Activated CD4-positive, alpha-beta T cell treated with anti-CD3 and anti-CD28 coated beads, Interleukin-2, Interleukin-4, amounts not matched to agents 100 ng/mL and 50 ng/mL, durations not matched to agents 16 hours and 8 hours (primary cell): ENCODE measurements around the gene MEX3D.
A peak's percentile ranks its signal among the peaks of the same experiment; 100 is the strongest.

Experiments used
- DNase-seq: peaks from one replicate; pipeline ENCODE4 v3.0.0-alpha.2; 2020; ENCODE audit warnings: low spot score

The MEX3D gene

DNA sequence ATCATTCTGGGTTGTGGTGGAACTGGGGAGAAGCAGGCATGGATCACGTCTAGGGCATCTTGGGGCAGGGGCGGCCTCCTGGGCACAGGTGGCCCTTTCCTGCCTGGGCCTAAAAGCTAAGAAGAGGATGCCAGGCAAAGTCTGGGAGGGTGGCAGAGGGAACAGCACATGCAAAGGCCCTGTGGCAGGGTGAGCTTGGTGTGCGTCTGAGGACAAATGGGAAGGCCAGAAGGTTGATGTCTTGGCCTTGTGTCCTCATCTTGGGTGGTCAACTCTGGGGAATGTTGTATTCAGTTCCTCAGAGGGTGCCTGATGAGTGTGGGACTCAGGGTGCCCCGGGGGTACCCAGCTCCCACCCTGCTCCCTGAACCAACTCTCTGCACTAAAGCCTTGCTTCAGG is 49.7 kb downstream of the MEX3D start:
- DNase-seq = no peak

DNA sequence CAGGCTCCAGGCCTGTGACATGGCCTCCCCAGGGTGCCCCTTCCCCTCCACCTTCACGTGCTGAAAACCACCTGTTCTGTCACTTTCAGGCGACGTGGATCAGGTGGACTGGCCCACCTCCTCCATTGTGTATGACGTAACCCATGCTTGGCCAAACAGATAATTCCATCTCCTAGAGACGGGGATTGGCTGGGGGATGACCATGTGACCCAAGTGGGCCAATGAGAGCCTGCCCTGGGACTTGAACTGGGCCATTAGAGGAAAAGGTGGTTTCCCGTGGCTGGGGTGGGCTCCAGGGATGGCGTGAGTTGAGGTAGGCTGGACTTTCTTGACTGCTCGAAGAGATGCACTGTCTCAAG is 51.8 kb downstream of the MEX3D start:
- no peak for DNase-seq

DNA sequence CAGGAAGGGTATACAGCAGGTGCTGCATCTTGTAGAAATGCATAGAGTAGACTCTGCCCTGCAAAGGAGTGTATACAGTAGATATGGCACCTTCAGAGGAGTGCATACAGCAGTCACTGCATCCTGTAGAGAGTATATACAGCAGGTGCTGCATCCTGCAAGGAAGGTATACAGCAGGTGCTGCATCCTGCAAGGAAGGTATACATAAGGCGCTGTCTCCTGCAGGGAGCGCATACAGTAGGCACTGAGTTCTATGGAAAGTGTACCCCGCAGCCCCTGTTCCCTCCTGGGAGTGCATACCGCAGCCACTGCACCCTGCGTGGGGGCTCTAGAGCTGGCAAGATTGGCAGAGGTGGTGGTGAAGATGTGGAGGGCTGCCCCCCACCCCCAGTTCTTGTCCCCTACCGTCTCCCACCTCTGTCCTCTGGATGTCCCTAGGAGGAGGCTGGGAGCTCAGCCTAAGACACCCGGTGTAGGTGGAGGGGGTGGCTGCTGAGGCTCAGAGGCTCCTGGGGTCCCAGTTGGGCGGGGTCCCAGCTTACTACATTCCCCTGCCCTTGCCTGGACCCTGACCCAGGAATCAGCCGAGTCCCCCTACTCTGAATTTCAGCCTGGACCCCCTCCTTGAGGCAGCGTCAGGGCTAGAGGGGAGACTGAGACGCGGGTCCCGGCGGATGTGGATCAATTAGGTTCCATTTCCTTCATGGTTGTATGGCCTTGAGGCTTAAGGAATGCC is 53.0 kb downstream of the MEX3D start:
- DNase-seq = no peak

DNA sequence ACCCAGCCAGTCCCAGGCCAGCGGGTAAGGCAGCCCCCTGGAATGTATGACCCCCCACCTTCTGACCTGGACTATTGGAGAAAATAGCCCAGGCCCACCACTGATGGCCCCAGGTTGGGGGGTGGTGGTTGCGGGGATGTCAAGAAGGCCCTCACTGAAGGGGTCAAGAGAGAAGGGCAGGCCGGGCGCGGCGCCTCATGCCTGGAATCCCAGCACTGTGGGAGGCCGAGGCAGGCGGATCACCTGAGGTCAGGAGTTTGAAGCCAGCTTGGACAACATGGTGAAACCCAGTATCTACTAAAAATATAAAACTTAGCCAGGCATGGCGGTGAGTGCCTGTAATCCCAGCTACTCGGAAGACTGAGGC is 53.8 kb downstream of the MEX3D start:
- DNase-seq = no peak

- peak; percentile 76 for DNase-seq
Observed at GRCh38 chr19:1513499-1514294, 54.4 kb downstream of the MEX3D start.

DNA sequence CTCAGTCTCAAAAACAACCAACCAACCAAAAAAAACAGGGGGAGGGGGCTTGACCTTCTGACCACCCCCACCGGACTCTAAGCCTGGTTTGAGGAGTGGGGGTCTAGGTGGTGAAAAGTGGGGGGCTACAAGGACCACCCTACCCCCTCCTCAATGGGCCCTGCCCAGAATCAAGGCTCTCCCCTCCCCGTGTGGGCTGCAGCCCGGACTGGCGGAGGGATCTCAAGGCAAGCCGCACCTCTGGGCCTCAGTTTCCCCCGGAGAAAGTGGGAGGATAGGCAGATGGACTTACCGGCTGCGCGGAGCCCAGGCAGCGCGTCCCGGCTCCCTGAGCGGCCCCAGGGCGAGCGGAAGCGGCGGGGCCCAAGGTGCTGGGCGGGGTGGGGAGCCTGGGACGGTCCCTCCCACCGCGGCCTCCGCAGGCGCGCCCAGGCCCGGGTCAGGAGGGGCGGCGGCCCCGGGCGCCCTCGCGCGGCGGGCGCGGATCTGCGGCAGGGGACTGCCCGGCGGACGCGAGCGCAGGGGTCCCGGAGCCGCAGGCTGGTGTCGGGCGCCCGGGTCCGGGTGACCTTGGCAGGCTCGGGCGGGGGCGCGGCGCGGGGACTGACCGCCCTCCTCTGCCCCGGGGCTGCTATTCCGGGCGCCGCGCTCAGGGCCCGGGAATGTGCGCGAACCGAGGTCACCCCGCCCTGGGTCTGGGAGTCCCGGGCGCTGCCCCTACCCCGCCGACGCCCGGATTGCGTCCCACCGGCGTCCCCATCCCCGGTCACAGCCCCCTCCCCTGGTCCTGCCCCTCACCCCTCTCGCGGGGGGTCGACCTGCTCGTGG is 55.2 kb downstream of the MEX3D start, which contains the start of gene ADAMTSL5:
TSS of gene ADAMTSL5 (minus strand) at position 349 of the 828 bp plus-strand sequence. CDS start 2,076 bp downstream, outside the sequence.
- DNase-seq = peak; percentile 70

DNA sequence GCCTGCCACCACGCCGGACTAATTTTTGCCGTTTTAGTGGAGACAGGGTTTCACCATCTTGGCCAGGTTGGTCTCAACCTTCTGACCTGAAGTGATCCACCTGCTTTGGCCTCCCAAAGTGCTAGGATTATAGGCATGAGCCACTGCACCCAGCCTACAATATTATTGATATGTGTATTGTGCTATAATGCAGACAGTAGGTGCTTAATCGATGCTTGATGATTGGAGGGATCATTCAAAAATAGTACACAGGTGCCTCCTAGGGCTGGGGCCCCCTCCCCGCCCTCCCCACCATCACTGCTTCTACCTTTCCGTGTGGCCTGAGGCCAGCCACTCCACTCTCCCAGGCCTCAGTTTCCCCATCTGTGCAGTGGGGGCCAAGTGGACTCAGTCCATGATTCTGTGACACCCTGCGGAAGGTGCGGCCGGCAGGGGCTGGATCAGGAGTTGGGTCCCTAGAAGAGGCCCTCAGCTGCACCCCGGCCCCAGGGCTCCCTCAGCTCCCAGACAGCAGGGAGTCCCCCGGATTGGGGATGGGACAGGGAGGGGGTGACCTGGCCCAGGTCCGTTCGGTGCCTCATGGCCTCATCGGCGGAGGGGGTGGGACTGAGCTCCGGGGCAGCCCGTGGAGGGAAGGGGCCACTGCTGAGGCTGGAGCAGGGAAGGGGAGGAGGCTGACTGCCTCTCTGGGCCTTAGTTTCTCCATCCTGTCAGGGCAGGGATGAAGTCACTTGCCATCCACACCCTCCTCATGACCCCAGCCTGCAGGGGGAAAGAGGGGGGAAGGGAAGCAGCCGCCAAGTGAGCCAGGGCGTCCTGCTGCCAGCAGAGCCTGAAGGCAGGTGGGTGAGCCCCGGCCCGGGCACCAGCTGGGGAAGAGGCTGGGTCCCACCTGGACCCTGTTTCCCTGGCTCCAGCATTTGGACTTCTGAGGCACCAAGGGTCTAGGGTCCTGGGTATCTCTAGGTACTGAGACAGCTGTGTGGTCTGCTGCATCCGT is 56.5 kb downstream of the MEX3D start:
- no peak for DNase-seq

DNA sequence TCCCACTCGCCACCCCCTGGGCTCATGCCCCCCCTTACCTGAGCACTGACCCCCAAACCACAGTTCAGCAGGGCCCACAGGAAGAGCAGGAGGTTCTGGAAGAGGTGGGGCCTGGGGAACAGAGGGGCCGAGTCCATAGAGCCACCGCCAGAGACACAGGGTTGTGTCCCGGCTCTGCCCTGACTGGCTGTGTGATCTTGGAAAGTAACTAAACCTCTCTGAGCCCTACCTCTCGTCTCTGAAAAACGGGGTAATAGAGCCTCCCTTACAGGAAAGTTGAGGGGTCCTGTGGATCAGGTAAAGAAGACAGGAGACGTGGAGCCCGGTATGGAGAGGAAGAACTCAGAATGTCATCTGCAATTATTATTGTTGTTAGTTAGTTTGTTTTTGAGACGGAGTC is 57.3 kb downstream of the MEX3D start:
- no peak for DNase-seq

- no peak for DNase-seq
Observed at GRCh38 chr19:1510442-1510806, 57.7 kb downstream of the MEX3D start.

- DNase-seq = no peak
Observed at GRCh38 chr19:1509602-1510441, 58.3 kb downstream of the MEX3D start.

DNA sequence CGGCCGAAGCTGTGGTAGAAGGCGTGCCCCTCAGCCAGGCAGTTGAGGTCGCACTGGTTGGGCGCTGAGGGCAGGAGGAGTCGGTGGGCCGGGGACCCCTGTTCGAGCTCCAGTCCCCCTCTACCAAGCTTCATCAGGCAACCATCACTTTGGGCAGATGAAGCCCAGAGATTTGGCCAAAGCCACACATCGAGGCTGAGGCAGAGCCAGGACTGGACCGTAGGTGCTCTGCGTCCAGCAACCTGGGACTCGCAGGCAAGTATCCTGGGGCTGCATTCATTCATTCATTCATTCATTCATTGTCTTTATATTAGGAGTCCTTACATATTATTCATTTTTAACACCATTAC is 59.6 kb downstream of the MEX3D start:
- no peak for DNase-seq

GRCh38 chr19:1507763-1508506 is 60.2 kb downstream of the MEX3D start:
- DNase-seq = peak; percentile 89

GRCh38 chr19:1507192-1507660 is 60.9 kb downstream of the MEX3D start:
- DNase-seq = no peak

DNA sequence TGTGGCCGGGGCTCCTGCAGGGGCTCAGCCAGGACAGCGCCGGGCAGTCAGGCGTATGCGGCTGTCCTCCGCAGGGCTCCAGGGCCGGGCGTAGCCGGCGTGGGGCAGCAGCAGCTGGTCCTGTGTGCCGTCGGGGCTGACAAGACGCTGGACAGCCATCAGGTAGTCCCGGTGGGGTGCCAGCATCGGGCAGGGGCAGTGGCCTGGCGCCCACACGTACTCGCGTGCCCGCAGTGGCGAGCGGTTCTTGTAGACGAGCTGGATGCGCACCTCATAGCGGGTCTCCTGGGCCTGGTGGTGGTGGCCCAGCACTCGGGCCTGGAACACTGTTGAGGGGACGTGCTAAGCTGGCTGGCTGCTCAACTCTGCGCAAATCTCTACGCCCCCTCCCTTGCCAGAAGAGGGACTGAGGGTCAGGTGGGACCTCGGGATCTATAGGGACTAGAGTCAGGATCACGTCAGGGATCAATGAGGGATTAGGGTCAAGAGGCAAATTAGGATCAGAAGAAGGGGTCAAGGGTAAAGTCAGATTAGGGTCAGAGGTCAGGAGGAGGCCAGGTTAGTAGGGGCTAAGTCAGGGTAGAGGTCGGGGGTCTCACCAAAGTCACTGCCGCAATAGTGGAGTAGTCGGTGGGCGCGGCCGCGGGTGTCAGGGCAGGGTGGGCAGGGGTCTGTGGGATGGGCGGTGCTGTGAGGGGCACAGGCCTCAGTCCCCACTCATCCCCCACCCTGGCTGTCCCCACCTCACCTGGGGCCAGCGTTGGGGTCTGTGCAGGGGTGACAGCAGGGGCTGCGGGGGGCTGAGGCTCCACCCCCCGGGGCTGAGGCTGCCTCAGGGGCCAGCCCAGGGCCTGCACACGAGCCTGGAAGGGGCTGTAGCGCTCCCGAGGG is 61.9 kb downstream of the MEX3D start:
- DNase-seq = no peak

GRCh38 chr19:1505012-1505411 is 63.1 kb downstream of the MEX3D start:
- no peak for DNase-seq
